ENCODE results near the gene ALKBH5. TPM values are rescaled to one million over a fixed set of nuclear protein-coding genes. Genes with fewer than 3 reads are reported as not detected.
A peak's percentile ranks its signal among the peaks of the same experiment; 100 is the strongest.

The ALKBH5 gene
- total and polyA plus RNA-seq, 2 of the 8 experiments (the other 6 are each of a cell fraction or from before 2014, with no cell fraction given) = 63.7 to 86.4 TPM

GRCh38 chr17:18203308-18203707, 19.7 kb downstream of the ALKBH5 start:
- Histone ChIP-seq H3K4me1 (replicated peaks in 1 of 4; ENCODE audit: control insufficient read depth in 3 of 4, insufficient read depth in 4 of 4, low read length in 3 of 4) (peaks cover 0 to 8% (median 5%) of the 10 kb centered on the region in 4 experiments; a peak in 5 of 7 replicates), H4K8ac (ENCODE audit: extremely low read depth, insufficient read depth, low read length) (no peak overlapping the region), H2BK15ac (ENCODE audit: low read length) (no peak overlapping the region), H2BK12ac (ENCODE audit: low read depth, low read length) (no peak overlapping the region), H3K79me2 (ENCODE audit: control insufficient read depth in 1 of 2, insufficient read depth in 2 of 2, low read length in 2 of 2) (peaks cover 0 to 54% of the 10 kb centered on the region in 2 experiments; a peak in 2 of 4 replicates), H3K79me1 (ENCODE audit: low read depth, low read length) (peaks cover 25% of the 10 kb centered on the region), H2BK5ac (ENCODE audit: low read depth, low read length) (no peak overlapping the region), H3K18ac (ENCODE audit: extremely low read depth, low read length) (no peak overlapping the region), H3K23ac (ENCODE audit: insufficient read length) (no peak overlapping the region), H3K27me3 (replicated peaks in 1 of 4; ENCODE audit: control insufficient read depth in 3 of 4, extremely low read depth in 1 of 4, insufficient read depth in 3 of 4, low read length in 3 of 4) (no peaks in the 10 kb centered on the region), H3K23me2 (ENCODE audit: low read depth, low read length) (no peaks in the 10 kb centered on the region), H2BK20ac (ENCODE audit: low read length) (no peak overlapping the region), H3K4me3 (ENCODE audit: extremely low read depth in 1 of 4, insufficient read depth in 2 of 4, low read depth in 3 of 4, low read length in 4 of 4) (no peak overlapping the region), H2AK5ac (ENCODE audit: low read depth, low read length) (no peak overlapping the region), H3K9me3 (ENCODE audit: insufficient read depth in 2 of 2, low read depth in 1 of 2, low read length in 1 of 2) (no peaks in the 10 kb centered on the region), H3K36me3 (ENCODE audit: control insufficient read depth in 2 of 4, insufficient read depth in 4 of 4, low read length in 3 of 4) (peaks cover 6 to 22% (median 13%) of the 10 kb centered on the region in 4 experiments; a peak in 6 of 8 replicates), H4K5ac (ENCODE audit: insufficient read length, low read depth, low read length) (no peak overlapping the region), H3K27ac (ENCODE audit: low read depth, low read length) (0 out of 2 replicates have a peak overlapping the region, but pooled peaks have one; percentile 32), H2BK120ac (replicated peaks; ENCODE audit: low read depth, low read length) (no peak overlapping the region), H3K14ac (ENCODE audit: insufficient read length) (no peak overlapping the region), H3K56ac (replicated peaks; ENCODE audit: insufficient read length, low read depth, low read length) (no peak overlapping the region), H3K9ac (replicated peaks in 1 of 4; ENCODE audit: extremely low read depth in 1 of 4, low read depth in 3 of 4, low read length in 3 of 4) (no peak overlapping the region), H2AFZ (ENCODE audit: low read length) (no peak overlapping the region), H3K4me2 (ENCODE audit: insufficient read depth in 1 of 2, low read depth in 2 of 2, low read length in 2 of 2) (peak overlapping the region; percentile 30 to 41; a peak in 2 of 4 replicates), H3K4ac (replicated peaks; ENCODE audit: insufficient read length, low read depth, low read length) (no peak overlapping the region), H4K91ac (replicated peaks; ENCODE audit: insufficient read length, low read length) (no peak overlapping the region), H4K20me1 (replicated peaks in 1 of 2; ENCODE audit: control insufficient read depth in 1 of 2, insufficient read depth in 2 of 2, low read length in 2 of 2) (peaks cover 16 to 38% of the 10 kb centered on the region in 2 experiments)
- ChIA-PET POLR2A (ENCODE audit: partially characterized antibody) (interaction anchor here (0.9 to 3.3 kb wide), 6 partner anchors 13 to 89 kb away, joined by 3 to 13 read pairs (median 4); partner anchors contain the start of genes ALKBH5 and MIEF2), CTCF (ENCODE audit: partially characterized antibody) (interaction anchor here (0.7 to 9.0 kb wide), 7 partner anchors 12 to 88 kb away, joined by 3 to 99 read pairs (median 4); no protein-coding TSS in a partner anchor)
- FAIRE-seq = peak; percentile 88
- 75% methylated on average over 7 of the region's 7 CpGs; no CpG with 5 or more reads in 1 of the 2 experiments for WGBS, 2 experiments (ENCODE audit: extremely low coverage in 1 of 2, insufficient coverage in 1 of 2, insufficient read length in 1 of 2, insufficient replicate concordance in 2 of 2, low coverage in 1 of 2, low lambda C conversion rate in 2 of 2, missing lambda C conversion rate in 1 of 2)
- no peak for DNase-seq (ENCODE audit: low read depth in 1 of 2, low spot score in 2 of 2)
- TF ChIP-seq SP4 (IDR thresholded peaks at IDR 0.05; ENCODE audit: low read length) (no peak), RFX5 (IDR thresholded peaks at IDR 0.05; ENCODE audit: borderline replicate concordance, low read depth, low read length) (no peak), MAX (IDR thresholded peaks at IDR 0.05) (peak; percentile 54), USF2 (IDR thresholded peaks at IDR 0.05; ENCODE audit: low read length) (peak; percentile 71; the same call in 1 of the 2 replicates), HDAC2 (IDR thresholded peaks at IDR 0.05; ENCODE audit: borderline replicate concordance in 1 of 2, low read depth in 2 of 2, low read length in 2 of 2) (no peak), CEBPB (IDR thresholded peaks at IDR 0.05; ENCODE audit: low read depth, low read length) (no peak), JUND (IDR thresholded peaks at IDR 0.05; ENCODE audit: low read length) (peak; percentile 13; the same call in 1 of the 2 replicates), ZNF274 (IDR thresholded peaks at IDR 0.05; ENCODE audit: borderline replicate concordance, extremely low read depth, low read length) (no peak), TAF7 (optimal IDR thresholded peaks at IDR 0.05; ENCODE audit: borderline replicate concordance, low read depth, low read length) (no peak), SIX5 (IDR thresholded peaks at IDR 0.05; ENCODE audit: low read depth, low read length) (no peak), ASH2L (IDR thresholded peaks at IDR 0.05; ENCODE audit: low read length) (no peak), BCL11A (IDR thresholded peaks at IDR 0.05; ENCODE audit: low read depth in 2 of 2, low read length in 2 of 2) (no peak)
